ENCODE data around the gene ADAMTS7. TPM values are rescaled to one million over a fixed set of nuclear protein-coding genes. Genes with fewer than 3 reads are reported as not detected.
A peak's percentile ranks its signal among the peaks of the same experiment; 100 is the strongest.
"Not testable (repeated sequence)": the region's sequence is repeated elsewhere in the genome, so short reads cannot be mapped to it uniquely, and the experiment has no call there.

ADAMTS7 gene
- total RNA-seq, 1 donor from 2014 or later, result 9.1 TPM

DNA sequence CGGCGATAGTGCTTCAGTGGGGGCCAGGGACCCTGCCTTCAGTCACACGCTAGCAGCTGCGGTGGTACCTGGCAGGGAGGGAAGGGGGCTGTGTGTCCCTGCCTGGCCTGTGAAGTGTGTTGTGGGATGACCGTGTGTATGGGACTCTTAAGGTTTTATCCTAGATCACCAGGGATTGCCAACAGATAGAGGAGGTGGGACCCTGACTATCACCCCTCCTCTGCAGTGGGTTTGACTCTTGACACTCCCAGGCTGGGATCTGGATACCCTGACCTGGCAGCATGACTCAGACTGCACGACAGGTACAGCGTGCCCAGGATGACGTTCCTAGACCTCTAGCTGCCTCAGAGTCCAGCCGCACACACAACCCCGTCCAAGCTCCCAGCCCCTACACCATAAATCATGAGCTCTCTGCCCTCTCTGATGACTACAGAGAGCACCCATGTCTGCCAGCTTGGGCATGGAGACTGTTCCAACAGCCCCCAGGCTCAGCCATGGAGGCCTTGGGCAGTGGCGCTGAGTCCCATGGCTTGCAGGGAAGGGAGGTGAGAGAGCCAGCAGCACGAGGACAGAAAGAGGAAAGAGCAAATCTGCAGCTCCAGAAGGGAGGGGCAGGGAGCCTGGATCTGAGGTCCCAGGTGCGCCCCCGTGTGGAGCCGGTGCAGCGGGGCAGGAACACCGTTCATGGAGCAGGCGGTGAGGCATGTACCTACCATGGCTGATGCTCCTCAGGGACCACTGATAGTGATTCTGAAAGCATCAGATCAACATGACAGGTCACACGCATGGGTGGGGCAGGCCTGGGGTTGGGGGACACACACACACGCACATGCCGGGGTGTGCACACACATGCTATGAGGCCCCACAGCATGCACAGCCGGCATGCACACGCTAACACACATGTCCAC is 71.0 kb downstream of the ADAMTS7 start:
- H3K4me1 ChIP-seq, result no peaks in the 10 kb centered on the region
- intact Hi-C loops (cut with DNase I), result no loop called here
- TF ChIP-seq, protein P1, sequence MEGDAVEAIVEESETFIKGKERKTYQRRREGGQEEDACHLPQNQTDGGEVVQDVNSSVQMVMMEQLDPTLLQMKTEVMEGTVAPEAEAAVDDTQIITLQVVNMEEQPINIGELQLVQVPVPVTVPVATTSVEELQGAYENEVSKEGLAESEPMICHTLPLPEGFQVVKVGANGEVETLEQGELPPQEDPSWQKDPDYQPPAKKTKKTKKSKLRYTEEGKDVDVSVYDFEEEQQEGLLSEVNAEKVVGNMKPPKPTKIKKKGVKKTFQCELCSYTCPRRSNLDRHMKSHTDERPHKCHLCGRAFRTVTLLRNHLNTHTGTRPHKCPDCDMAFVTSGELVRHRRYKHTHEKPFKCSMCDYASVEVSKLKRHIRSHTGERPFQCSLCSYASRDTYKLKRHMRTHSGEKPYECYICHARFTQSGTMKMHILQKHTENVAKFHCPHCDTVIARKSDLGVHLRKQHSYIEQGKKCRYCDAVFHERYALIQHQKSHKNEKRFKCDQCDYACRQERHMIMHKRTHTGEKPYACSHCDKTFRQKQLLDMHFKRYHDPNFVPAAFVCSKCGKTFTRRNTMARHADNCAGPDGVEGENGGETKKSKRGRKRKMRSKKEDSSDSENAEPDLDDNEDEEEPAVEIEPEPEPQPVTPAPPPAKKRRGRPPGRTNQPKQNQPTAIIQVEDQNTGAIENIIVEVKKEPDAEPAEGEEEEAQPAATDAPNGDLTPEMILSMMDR (IDR thresholded peaks at IDR 0.05), result peak; percentile 32
- DNase-seq (peak; percentile 81), ATAC-seq (peak; percentile 86)
- H3K4me3 ChIP-seq, result no peak overlapping the region
- H3K27me3 ChIP-seq, result no peaks in the 10 kb centered on the region
- H3K36me3 ChIP-seq, result no peaks in the 10 kb centered on the region
- H3K9me3 ChIP-seq, result no peaks in the 10 kb centered on the region
- no peak overlapping the region for H3K27ac ChIP-seq

DNA sequence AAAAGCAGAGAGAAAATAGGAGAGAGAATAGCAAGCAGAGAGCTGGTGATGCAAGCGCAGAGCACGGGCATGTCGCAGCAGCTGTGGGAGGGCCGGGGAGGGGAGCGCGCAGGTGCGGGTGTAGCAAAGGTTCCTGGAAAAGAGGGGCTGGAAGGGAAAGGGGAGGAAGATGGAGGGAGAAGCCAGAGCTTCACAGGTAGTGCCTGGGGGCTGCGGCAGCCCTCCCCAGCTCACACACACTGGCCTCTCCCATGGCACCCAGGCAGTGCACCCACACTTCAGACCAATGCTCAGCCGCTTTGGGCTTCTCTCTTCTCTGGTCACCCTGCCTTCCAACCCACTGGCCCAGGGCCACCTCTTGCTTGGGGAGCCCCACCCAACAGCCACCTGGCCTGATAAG is 72.1 kb downstream of the ADAMTS7 start:
- Histone ChIP-seq H3K27ac (no peak overlapping the region), H3K4me1 (no peaks in the 10 kb centered on the region), H3K36me3 (no peaks in the 10 kb centered on the region), H3K9me3 (no peaks in the 10 kb centered on the region), H3K4me3 (no peak overlapping the region), H3K27me3 (no peaks in the 10 kb centered on the region)
- TF ChIP-seq, protein P1 (IDR thresholded peaks at IDR 0.05), result no peak
- intact Hi-C loops (cut with DNase I), result no loop called here
- peak; percentile 39 for DNase-seq
- no peak for ATAC-seq

DNA sequence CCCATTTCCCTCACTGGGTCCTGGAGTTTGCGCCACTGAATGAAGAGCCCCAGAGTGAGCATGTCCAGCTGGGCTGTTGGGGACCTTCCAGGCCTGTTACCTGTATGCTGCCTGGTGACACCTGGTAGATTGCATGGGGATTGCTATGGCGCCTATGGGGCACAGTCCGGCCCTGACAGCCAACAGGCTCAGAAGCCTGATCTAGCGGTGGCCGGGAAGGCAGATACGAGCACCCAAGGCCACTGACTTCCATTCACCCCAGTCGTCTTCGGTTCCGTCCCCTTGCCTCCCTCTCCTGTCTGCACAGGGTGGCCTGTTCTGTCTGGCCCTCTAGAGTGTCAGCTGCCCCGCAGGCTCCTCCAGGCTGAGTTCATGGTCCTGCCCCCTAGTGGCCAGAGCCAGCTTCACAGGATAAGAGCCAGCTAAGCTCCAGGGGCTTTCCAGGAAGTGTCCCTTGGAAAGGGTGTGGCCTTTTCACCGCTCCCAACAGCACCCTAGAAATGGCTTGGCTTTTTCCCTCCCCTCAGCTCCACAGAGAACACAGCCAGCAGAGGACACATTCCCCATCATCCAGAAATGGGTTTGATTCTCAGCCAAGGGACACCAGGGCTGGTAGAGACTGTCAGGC is 73.2 kb downstream of the ADAMTS7 start:
- peak; percentile 35 for DNase-seq
- H3K36me3 ChIP-seq; intact Hi-C loops (cut with DNase I); H3K27ac ChIP-seq; H3K27me3 ChIP-seq; H3K4me3 ChIP-seq; H3K4me1 ChIP-seq; H3K9me3 ChIP-seq: not testable (repeated sequence)
- peak; percentile 88 for ATAC-seq
- TF ChIP-seq, protein P1 (IDR thresholded peaks at IDR 0.05), result peak; percentile 25

DNA sequence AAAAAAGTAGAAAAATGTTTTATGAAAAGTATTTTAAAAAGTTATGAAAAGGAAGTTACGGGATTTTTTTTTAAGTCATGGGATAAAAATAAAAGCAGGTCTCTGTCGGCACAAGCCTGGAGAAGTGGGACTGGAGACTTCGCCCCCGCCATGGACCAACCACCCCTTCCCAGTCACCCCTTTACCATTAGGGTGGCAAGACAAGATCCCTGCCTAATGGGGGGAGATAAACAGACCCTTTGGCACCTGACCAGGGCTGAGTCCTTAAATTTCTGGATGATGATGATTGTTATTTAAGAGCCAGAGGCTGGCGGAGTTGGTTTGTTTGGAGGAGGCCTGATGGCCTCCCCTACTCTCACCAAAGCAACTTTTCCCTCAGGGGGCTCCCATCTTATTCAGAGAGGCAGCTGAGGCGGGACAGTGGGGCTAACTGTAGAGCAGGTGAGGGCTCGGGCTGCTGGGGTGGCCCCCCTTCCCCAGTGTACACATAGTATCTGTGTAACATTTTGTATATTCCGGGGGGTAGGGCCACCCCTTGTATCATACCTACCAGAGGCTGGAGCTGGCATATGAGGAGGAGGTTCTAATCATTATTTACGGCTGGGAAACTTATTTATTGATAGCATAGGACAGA is 74.0 kb downstream of the ADAMTS7 start:
- H3K27me3 ChIP-seq, result no peaks in the 10 kb centered on the region
- intact Hi-C loops (cut with DNase I), result no loop called here
- no peak overlapping the region for H3K27ac ChIP-seq
- H3K9me3 ChIP-seq, result no peaks in the 10 kb centered on the region
- TF ChIP-seq, protein P1 (IDR thresholded peaks at IDR 0.05), result no peak
- H3K4me1 ChIP-seq, result no peaks in the 10 kb centered on the region
- H3K4me3 ChIP-seq, result no peak overlapping the region
- H3K36me3 ChIP-seq, result no peaks in the 10 kb centered on the region
- DNase-seq (peak; percentile 27), ATAC-seq (no peak)

DNA sequence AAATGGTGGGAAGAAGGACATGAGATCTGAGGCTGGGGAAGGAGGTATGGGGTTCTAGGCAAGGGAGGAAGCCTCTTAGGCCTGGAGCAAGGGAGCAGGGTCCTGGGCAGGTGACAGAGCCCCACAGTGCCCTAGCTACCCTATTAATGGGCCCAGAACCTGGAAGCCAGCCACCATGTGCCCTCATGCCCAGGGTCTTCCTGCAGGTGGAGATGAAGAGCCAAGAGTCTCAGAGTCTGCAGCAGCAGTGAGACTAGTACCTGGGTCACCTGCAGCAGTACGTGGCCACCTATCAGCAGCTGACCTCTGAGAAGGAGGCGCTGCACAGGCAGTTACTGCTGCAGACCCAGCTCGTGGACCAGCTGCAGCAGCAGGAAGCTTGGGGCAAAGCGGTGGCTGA is 75.0 kb downstream of the ADAMTS7 start:
- H3K27ac ChIP-seq; intact Hi-C loops (cut with DNase I); H3K4me3 ChIP-seq; H3K36me3 ChIP-seq; H3K9me3 ChIP-seq; ATAC-seq; H3K27me3 ChIP-seq; H3K4me1 ChIP-seq: not testable (repeated sequence)
- peak; percentile 28 for DNase-seq

Measured in upper lobe of right lung (tissue), 1 donor.